T-cell (primary cell): ENCODE data around the gene RFPL3. TPM values are rescaled to one million over a fixed set of nuclear protein-coding genes. Genes with fewer than 3 reads are reported as not detected.
"Not testable (repeated sequence)": the region's sequence is repeated elsewhere in the genome, so short reads cannot be mapped to it uniquely, and the experiment has no call there.

ENCODE experiments used
- ATAC-seq, 4 experiments: fragments of 200-7000 bp in 3 of 4; fragments of 150-1000 bp in 1 of 4; cut with Tn5 transposase; replicated peaks in 1 of 4; 1 replicate in 3 of 4; 2 replicates in 1 of 4; pipeline ENCODE4 v1.10.0; 2021; ENCODE audit warnings: moderate library complexity in 3 of 4, mild to moderate bottlenecking in 2 of 4, moderate number of reproducible peaks in 1 of 4
- CTCF ChIA-PET, 2 donors: fragments of 300-600 bp; sonication (Branson Sonifier 250); formaldehyde crosslinking; loops; one replicate each; lab custom pipeline; 2022; ENCODE audit warnings: antibody characterized with exemption in 2 of 2; lab: Charles Lee
- POLR2A ChIA-PET, 2 donors: fragments of 300-600 bp; sonication (Branson Sonifier 250); formaldehyde crosslinking; loops; one replicate each; lab custom pipeline; 2022; ENCODE audit warnings: antibody characterized with exemption in 2 of 2; lab: Charles Lee
- DNase-seq, 35 experiments: peaks; one replicate each; pipeline versions ENCODE4 v3.0.0 to v3.0.0-alpha.2; 2013 to 2023
- H3K27ac ChIP-seq: one replicate; pipeline ENCODE4 v1.5.1; 2013; ENCODE audit warnings: low read length
- H3K27me3 ChIP-seq, 2 experiments: replicated peaks in 1 of 2; 1 replicate in 1 of 2; 2 replicates in 1 of 2; pipeline versions ENCODE4 v1.6.1 to v1.7.0; 2013; ENCODE audit warnings: low read length in 1 of 2, mixed read lengths in 1 of 2; ENCODE audit not compliant: control insufficient read depth in 2 of 2, insufficient read depth in 2 of 2; ENCODE audit errors: extremely low read depth in 1 of 2
- H3K36me3 ChIP-seq, 2 donors: 1 replicate in 1 of 2; 2 replicates in 1 of 2; pipeline versions ENCODE4 v1.6.1 to v1.7.0; 2013; ENCODE audit warnings: low read length in 1 of 2; ENCODE audit not compliant: control insufficient read depth in 2 of 2, insufficient read depth in 1 of 2; ENCODE audit errors: extremely low read depth in 1 of 2
- H3K4me1 ChIP-seq, 2 experiments: 1 replicate in 1 of 2; 2 replicates in 1 of 2; pipeline versions ENCODE4 v1.6.1 to v1.7.0; 2013; ENCODE audit warnings: low read length in 2 of 2, mixed read lengths in 1 of 2; ENCODE audit not compliant: insufficient read depth in 2 of 2, control insufficient read depth in 1 of 2; ENCODE audit errors: extremely low read depth in 1 of 2
- H3K4me3 ChIP-seq, 2 donors: 1 replicate in 1 of 2; 2 replicates in 1 of 2; pipeline versions ENCODE4 v1.5.1 to v1.7.0; 2013; ENCODE audit warnings: mild to moderate bottlenecking in 2 of 2, low read length in 1 of 2, moderate library complexity in 1 of 2; ENCODE audit not compliant: control insufficient read depth in 1 of 2; ENCODE audit errors: extremely low read depth in 1 of 2
- H3K9me3 ChIP-seq: 2 replicates; pipeline ENCODE4 v1.7.0; 2013
- H3K27ac Mint-ChIP-seq, 2 donors: one replicate each; pipeline ENCODE4 v1.8.0; 2020 to 2021; ENCODE audit warnings: mild to moderate bottlenecking in 2 of 2, mixed read lengths in 2 of 2
- H3K27me3 Mint-ChIP-seq, 2 donors: one replicate each; pipeline ENCODE4 v1.8.0; 2021 to 2022; ENCODE audit warnings: mixed read lengths in 2 of 2
- H3K36me3 Mint-ChIP-seq: one replicate; pipeline ENCODE4 v1.8.0; 2021; ENCODE audit warnings: mixed read lengths
- H3K4me1 Mint-ChIP-seq, 3 donors: one replicate each; pipeline ENCODE4 v1.8.0; 2020 to 2022; ENCODE audit warnings: mixed read lengths in 3 of 3, mild to moderate bottlenecking in 1 of 3
- H3K4me3 Mint-ChIP-seq, 3 donors: one replicate each; pipeline ENCODE4 v1.8.0; 2020 to 2022; ENCODE audit warnings: mild to moderate bottlenecking in 3 of 3, mixed read lengths in 3 of 3, moderate library complexity in 3 of 3
- H3K9me3 Mint-ChIP-seq, 3 donors: one replicate each; pipeline ENCODE4 v1.8.0; 2020 to 2022; ENCODE audit warnings: mixed read lengths in 3 of 3
- WGBS: methylation state at CpG from one replicate; pipeline ENCODE4 v1.1.5; 2013; ENCODE audit warnings: missing lambda C conversion rate; ENCODE audit not compliant: insufficient coverage; 5-methylcytosine and 5-hydroxymethylcytosine counted together
- total RNA-seq, 35 experiments: library from RNA in 6 of 35; stranded (reverse) in 6 of 35; fragments of 120-200 nt in 1 of 35; gene quantifications; one replicate each; pipeline versions ENCODE4 v1.2.1 to v1.2.4 and lab custom pipeline; 2013 to 2026

RFPL3 gene
- total RNA-seq, 5 donors from 2014 or later (not counting 1 experiment from before 2014, with no cell fraction given) = not detected

- Histone ChIP-seq H3K9me3 (no peaks in the 10 kb centered on the region), H3K27ac (no peak overlapping the region), H3K4me3 (no peak overlapping the region), H3K4me1 (no peaks in the 10 kb centered on the region), H3K36me3 (no peaks in the 10 kb centered on the region), H3K27me3 (no peaks in the 10 kb centered on the region)
- Mint-ChIP-seq H3K27ac (no peak overlapping the region), H3K36me3 (peaks cover under 1% of the 10 kb centered on the region), H3K27me3 (peaks cover 3 to 5% of the 10 kb centered on the region in 2 donors), H3K4me1 (no peaks in the 10 kb centered on the region), H3K9me3 (peaks cover 0 to 4% (median 0%) of the 10 kb centered on the region in 3 donors), H3K4me3 (no peak overlapping the region)
- 93% methylated on average over 27 of the region's 30 CpGs for WGBS
- ATAC-seq (peak in 1 of 4 experiments; percentile 12), DNase-seq (no peak)
- POLR2A ChIA-PET = no interaction called here
- CTCF ChIA-PET = no interaction called here
Observed at GRCh38 chr22:32354360-32355351, 3.0 kb upstream of the RFPL3 start.

GRCh38 chr22:32355760-32356159, 1.9 kb upstream of the RFPL3 start:
- Mint-ChIP-seq H3K9me3 (peaks cover 0 to 4% (median 0%) of the 10 kb centered on the region in 3 donors), H3K27ac (no peak overlapping the region), H3K4me3 (no peak overlapping the region), H3K4me1 (no peaks in the 10 kb centered on the region), H3K27me3 (peaks cover 3 to 5% of the 10 kb centered on the region in 2 donors), H3K36me3 (peaks cover 4% of the 10 kb centered on the region)
- Histone ChIP-seq H3K4me1 (no peaks in the 10 kb centered on the region), H3K27me3 (no peaks in the 10 kb centered on the region), H3K36me3 (no peaks in the 10 kb centered on the region), H3K4me3 (no peak overlapping the region), H3K9me3 (no peaks in the 10 kb centered on the region), H3K27ac (no peak overlapping the region)
- CTCF ChIA-PET = no interaction called here
- DNase-seq (peak in 1 of 35 experiments; percentile 7), ATAC-seq (no peak)
- POLR2A ChIA-PET = no interaction called here
- WGBS = 96% methylated on average over 2 of the region's 3 CpGs

DNA sequence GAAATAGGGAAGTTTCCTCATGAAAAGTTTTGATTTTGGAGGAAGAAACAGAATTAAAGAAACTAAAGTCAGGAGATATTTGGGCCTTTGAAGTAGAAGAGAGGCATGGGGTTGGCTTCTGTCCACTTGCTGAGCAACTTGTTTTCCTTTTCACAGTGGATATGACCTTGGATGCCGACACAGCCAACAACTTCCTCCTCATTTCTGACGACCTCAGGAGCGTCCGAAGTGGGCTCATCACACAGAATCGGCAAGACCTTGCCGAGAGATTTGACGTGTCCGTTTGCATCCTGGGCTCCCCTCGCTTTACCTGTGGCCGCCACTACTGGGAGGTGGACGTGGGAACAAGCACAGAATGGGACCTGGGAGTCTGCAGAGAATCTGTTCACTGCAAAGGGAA, 2.4 kb downstream of the RFPL3 start:
- H3K27me3 ChIP-seq, H3K27ac Mint-ChIP-seq, ATAC-seq, H3K36me3 ChIP-seq, H3K4me3 Mint-ChIP-seq, POLR2A ChIA-PET, H3K4me3 ChIP-seq, CTCF ChIA-PET, H3K4me1 Mint-ChIP-seq, H3K27ac ChIP-seq, DNase-seq, H3K36me3 Mint-ChIP-seq, H3K9me3 Mint-ChIP-seq, H3K9me3 ChIP-seq, H3K4me1 ChIP-seq, H3K27me3 Mint-ChIP-seq: not testable (repeated sequence)
- WGBS = 85% methylated on average over 11 of the region's 11 CpGs

- POLR2A ChIA-PET = no interaction called here
- Histone ChIP-seq H3K36me3 (no peaks in the 10 kb centered on the region), H3K9me3 (no peaks in the 10 kb centered on the region), H3K4me3 (no peak overlapping the region), H3K27ac (no peak overlapping the region), H3K4me1 (no peaks in the 10 kb centered on the region), H3K27me3 (no peaks in the 10 kb centered on the region)
- Mint-ChIP-seq H3K27me3 (peaks cover 0 to 6% of the 10 kb centered on the region in 2 donors), H3K4me1 (no peaks in the 10 kb centered on the region), H3K27ac (no peak overlapping the region), H3K4me3 (no peak overlapping the region), H3K9me3 (no peaks in the 10 kb centered on the region), H3K36me3 (peaks cover 4% of the 10 kb centered on the region)
- CTCF ChIA-PET = no interaction called here
- DNase-seq (no peak), ATAC-seq (no peak)
- WGBS = no CpG with 5 or more reads among the region's 2 CpGs
Observed at GRCh38 chr22:32361257-32361656, 3.6 kb downstream of the RFPL3 start.

- H3K27ac Mint-ChIP-seq = no peak overlapping the region
- ChIA-PET CTCF (no interaction called here), POLR2A (no interaction called here)
- H3K4me3 Mint-ChIP-seq = no peak overlapping the region
- no peaks in the 10 kb centered on the region for H3K4me1 Mint-ChIP-seq
- peaks cover 0 to 3% of the 10 kb centered on the region in 2 donors for H3K27me3 Mint-ChIP-seq
- no peaks in the 10 kb centered on the region for H3K27me3 ChIP-seq
- H3K9me3 ChIP-seq = no peaks in the 10 kb centered on the region
- no peaks in the 10 kb centered on the region for H3K36me3 ChIP-seq
- DNase-seq (no peak), ATAC-seq (no peak)
- H3K36me3 Mint-ChIP-seq = peaks cover 7% of the 10 kb centered on the region
- WGBS = 94% methylated on average over 4 of the region's 5 CpGs
- no peaks in the 10 kb centered on the region for H3K4me1 ChIP-seq
- H3K4me3 ChIP-seq = no peak overlapping the region
- no peaks in the 10 kb centered on the region for H3K9me3 Mint-ChIP-seq
- H3K27ac ChIP-seq = no peak overlapping the region
Observed at GRCh38 chr22:32364210-32364609, 6.5 kb downstream of the RFPL3 start.

- DNase-seq = no peak
- ATAC-seq = no peak
- H3K4me1 ChIP-seq = no peaks in the 10 kb centered on the region
- POLR2A ChIA-PET = no interaction called here
- H3K4me1 Mint-ChIP-seq = no peaks in the 10 kb centered on the region
- no peaks in the 10 kb centered on the region for H3K9me3 Mint-ChIP-seq
- CTCF ChIA-PET = no interaction called here
- peaks cover 7% of the 10 kb centered on the region for H3K36me3 Mint-ChIP-seq
- H3K27me3 Mint-ChIP-seq = no peaks in the 10 kb centered on the region
- H3K4me3 Mint-ChIP-seq = no peak overlapping the region
- 85% methylated on average over 5 of the region's 7 CpGs for WGBS
- no peak overlapping the region for H3K27ac Mint-ChIP-seq
- no peaks in the 10 kb centered on the region for H3K36me3 ChIP-seq
- no peaks in the 10 kb centered on the region for H3K9me3 ChIP-seq
- H3K27ac ChIP-seq = no peak overlapping the region
- H3K27me3 ChIP-seq = peaks cover 0 to 4% of the 10 kb centered on the region in 2 experiments
- H3K4me3 ChIP-seq = no peak overlapping the region
Observed at GRCh38 chr22:32375678-32376450, 18.2 kb downstream of the RFPL3 start.
